CD4-positive, alpha-beta T cell treated with Interferon gamma for 1 hour (primary cell): ENCODE results near the gene CLPTM1.
A peak's percentile ranks its signal among the peaks of the same experiment; 100 is the strongest.

Experiments
- DNase-seq: peaks from one replicate; pipeline ENCODE4 v3.0.0-alpha.2; 2020

The CLPTM1 gene

DNA sequence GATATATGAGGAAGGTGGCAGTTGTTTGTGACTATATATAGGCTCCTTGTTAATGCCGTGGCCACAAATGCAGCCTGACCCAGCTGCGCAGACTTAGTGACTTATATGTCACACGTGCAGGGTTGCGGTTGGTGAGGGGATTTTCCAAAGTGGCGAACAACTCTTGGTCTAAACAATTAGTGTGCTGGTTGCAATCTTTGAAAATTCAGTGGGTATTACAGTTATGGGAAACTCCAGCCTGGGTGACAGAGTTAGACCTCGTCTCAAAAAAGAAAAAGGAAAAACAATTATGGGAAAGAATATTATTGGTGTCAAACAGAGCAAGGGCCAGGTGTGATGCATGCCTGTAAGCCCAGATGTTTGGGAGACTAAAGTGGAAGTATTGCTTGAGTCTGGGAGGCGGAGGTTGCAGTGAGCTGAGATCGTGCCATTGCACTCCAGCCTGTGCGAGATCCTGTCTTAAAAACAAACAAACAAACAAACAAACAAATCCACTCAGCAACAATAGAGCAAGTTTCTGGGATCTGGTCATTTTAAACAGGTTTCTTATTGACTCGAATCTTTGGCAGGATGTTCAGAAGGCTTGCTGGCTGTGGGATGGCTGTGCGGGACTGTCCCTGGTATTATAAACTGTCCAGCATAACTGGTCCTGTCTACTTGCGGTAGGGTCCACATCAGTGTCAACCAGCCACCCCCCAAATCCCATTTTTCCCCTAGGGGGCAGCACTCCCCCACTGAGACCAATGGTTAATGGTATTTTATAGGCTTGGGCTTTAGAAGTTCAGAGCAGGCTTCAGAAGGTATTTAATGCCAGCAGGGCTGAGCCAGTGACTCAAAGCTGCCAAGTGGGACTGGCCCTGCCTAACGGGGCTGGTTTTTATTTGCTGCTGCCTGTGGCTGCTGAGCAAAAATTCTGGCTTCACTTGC is 61.5 kb downstream of the CLPTM1 start:
- DNase-seq: peak; percentile 81

DNA sequence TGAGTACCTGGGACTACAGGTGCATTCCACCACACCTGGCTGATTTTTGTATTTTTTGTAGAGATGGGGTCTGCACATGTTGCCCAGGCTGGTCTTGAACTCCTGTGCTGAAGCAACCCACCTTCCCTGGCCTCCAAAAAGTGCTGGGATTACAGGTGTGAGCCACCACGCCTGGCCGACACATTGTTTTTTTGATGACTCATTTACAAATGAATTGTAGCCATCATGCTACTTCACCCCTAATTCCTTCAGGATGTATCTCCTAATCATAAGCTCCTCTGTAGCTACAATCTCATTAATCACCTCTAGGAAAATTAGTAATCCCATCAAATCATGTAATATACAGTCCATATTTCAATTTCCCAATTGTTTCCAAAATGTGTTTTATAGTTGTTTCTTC is 64.0 kb downstream of the CLPTM1 start:
- DNase-seq: no peak

GRCh38 chr19:45020071-45020470 is 64.9 kb downstream of the CLPTM1 start:
- no peak for DNase-seq

- no peak for DNase-seq
These were observed 66.8 kb downstream of the CLPTM1 start for GRCh38 chr19:45021971-45022370.

DNA sequence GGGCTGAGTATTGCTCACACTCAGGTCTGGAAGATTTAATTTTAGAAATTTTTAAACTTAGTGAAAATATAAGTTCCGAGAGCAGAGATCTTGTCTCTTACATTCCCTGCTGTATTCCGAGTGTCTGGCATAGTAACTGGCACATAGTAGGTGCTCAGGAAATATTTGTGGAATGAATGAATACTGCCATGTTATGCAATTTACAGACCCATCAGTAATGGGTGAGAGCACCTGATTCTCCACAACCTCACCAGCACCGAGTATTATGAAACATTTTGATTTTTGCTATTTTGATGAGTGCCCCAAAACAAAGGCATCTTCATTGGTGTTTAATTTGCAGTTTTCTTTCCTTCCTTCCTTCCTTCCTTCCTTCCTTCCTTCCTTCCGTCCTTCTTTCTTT is 67.9 kb downstream of the CLPTM1 start:
- DNase-seq: no peak

- no peak for DNase-seq
These were observed 70.1 kb downstream of the CLPTM1 start for GRCh38 chr19:45025264-45025663.

DNA sequence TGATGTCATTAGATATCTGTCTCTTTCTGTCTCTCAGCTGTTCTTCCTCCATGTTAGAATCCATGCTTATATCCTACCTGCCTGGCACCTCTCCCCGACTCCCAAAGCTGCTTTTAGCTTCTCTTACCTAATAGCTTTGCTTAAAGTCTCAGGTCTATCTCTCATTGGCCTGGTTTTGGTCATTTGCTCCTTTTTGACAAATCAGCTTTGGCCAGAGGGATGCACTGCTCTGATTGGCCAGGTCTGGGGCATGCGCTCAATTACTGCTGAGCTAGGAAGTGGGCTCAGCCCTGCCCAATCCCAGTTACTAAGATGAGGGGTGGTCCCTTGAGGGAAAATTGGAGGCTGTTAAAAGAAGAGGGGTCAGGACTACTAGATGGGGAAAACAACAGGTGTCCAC is 72.2 kb downstream of the CLPTM1 start:
- DNase-seq: no peak

GRCh38 chr19:45030825-45031224 is 75.6 kb downstream of the CLPTM1 start:
- no peak for DNase-seq

- DNase-seq: no peak
These were observed 77.2 kb downstream of the CLPTM1 start for GRCh38 chr19:45032421-45032820.

DNA sequence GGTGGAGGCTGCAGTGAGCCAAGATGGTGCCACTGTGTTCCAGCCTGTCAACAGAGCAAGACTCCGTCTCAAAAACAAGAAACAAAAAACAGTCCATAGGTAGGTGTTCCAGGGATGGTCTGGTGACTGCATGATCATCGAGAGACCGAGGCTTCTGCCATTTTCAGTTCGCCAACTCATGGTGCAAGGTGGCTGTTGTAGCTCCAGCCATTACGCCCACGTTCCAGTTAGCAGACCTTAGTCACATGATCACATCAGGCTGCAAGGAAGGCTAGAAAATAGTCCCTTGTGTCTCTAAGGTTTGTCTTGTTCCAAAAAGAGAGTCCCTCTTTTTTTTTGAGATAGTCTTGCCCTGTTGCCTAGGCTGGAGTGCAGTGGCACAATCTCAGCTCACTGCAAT is 80.6 kb downstream of the CLPTM1 start:
- no peak for DNase-seq

GRCh38 chr19:45037393-45038169 is 82.4 kb downstream of the CLPTM1 start:
- no peak for DNase-seq

DNA sequence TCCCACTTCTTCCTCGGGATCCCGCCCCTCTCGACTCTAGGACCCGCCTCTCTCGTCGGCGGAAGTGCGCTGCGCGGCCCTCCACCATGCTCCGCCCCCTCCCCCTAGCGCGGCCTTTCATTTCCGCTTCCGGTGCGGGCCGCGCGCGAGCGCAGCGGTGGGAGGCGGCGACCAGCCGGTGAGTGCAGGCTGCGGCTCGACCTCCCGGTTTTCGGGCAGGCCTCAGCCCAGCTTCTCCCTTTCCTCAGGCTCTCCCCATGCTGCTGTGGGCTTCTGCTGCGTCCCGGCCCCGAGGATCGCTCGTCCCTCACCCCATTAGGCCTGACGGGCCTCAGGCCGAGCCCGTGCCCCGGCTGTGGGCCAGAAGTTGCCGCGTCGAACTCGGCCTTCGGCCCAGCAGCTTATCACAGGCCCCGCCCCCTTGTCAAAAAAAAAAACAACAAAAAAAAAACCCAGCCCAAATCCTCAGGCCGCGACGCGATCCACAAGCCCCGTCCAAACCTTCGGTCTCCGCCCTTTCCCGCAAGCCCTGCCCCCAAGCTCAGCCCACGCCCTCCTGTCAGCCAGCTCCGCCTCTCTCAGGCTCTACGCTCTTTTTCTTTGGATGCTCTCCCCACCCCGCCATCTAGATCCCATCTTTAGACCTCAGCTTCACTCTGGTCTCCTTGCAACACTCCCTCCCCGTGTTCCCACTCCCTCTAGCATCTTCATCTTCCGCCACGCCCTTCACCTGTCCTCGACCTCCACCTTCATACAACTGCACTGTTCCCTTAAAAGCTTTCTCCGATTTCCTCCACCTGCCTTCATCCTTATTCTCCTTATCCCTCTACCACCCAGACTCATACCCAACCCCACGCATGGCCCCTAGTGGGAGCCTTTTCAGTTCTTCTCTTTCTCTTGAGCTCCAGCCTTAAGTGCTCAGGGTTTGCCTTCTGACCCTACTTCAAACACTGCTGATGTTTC is 84.0 kb downstream of the CLPTM1 start, which contains the start of gene CLASRP:
Gene CLASRP (plus strand): TSS at position 115 of the 963 bp plus-strand sequence. CDS start 1,168 bp downstream, outside the sequence.
- peak; percentile 83 for DNase-seq

- DNase-seq: peak; percentile 51
These were observed 85.0 kb downstream of the CLPTM1 start for GRCh38 chr19:45040059-45040771.

DNA sequence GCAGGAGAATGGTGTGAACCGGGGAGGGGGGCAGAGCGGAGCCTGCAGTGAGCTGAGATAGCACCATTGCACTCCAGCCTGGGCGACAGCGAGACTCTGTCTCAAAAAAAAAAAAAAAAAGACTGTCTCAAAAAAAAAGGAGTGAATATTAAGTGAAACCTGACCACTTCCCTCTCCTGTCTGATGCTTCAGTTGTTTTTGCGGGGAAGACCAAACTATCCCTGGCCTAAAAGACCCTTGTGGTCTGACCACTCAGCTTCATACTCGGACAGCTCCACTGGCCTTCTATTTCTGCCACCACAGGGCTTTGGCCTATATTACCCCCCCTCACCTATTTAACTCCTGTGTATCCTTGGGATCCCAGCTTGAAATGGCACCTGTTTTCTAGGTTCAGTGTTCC is 85.9 kb downstream of the CLPTM1 start:
- DNase-seq: no peak
